CD4-positive, alpha-beta T cell treated with Interleukin-6 at 100 ng/mL for 8 hours (primary cell): ENCODE results near the gene ADAM17.
"Not testable (repeated sequence)": the region's sequence is repeated elsewhere in the genome, so short reads cannot be mapped to it uniquely, and the experiment has no call there.

ENCODE experiments used
- DNase-seq: peaks from one replicate; pipeline ENCODE4 v3.0.0-alpha.2; 2020; ENCODE audit warnings: mixed read lengths, low spot score

The ADAM17 gene

GRCh38 chr2:9555297-9556120, at the start of gene ADAM17:
TSS of gene ADAM17 (minus strand) at chr2:9555830. CDS start at chr2:9555605, 225 bp downstream.
- DNase-seq: peak; percentile 83

DNA sequence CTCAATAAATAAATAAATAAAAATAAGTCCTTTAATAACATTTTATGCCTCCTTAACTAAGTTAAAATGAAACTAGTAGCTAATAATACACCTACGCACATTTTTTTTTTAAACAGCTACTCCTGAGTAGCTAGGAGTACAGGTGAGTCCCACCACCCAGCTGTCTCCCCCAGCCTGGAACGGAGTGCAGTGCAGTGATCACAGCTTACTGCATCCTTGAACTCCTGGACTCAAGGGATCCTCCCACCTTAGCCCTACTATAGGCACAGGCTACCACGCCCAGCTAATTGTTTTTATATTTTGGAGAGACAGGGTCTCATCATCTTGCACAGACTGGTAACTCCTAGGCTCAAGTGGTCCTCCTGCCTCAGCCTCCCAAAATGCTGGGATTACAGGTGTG, 46.8 kb upstream of the ADAM17 start:
- DNase-seq: no peak

- no peak for DNase-seq
Measured at GRCh38 chr2:9601397-9601796, 45.8 kb upstream of the ADAM17 start.

GRCh38 chr2:9599430-9599829, 43.8 kb upstream of the ADAM17 start:
- DNase-seq: no peak

DNA sequence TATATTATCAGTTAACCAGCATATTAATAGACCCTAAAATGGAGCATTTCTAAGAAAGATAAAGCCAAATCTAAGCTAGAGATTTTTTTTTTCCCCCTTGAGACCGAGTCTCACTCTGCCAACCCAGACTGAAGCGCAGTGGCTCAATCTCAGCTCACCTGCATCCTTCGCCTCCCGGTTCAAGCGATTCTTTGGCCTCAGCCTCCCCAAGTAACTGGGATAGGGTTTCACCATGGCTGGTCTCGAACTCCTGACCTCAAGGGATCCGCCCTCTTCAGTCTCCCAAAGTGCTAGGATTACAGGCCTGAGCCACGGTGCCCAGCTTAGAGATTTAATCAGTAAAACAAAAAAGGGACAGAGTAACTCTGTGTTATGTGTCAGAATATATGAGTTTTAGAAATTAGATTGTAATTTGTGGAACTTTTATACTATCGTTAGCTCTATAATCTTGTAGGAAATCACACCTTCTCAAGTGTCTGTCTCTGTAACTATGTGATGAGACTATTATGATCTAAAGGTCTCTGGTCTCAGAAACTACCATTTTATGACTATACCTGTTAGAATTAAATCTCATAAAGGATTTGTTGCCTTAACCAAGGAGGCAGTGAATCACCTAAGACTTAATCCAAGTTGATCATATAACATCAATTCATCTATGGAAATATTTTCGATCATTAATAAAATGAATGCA, 41.1 kb upstream of the ADAM17 start:
- no peak for DNase-seq

GRCh38 chr2:9595746-9596145, 40.1 kb upstream of the ADAM17 start:
- DNase-seq: no peak

- DNase-seq: not testable (repeated sequence)
Measured at GRCh38 chr2:9595256-9595655, 39.6 kb upstream of the ADAM17 start.

DNA sequence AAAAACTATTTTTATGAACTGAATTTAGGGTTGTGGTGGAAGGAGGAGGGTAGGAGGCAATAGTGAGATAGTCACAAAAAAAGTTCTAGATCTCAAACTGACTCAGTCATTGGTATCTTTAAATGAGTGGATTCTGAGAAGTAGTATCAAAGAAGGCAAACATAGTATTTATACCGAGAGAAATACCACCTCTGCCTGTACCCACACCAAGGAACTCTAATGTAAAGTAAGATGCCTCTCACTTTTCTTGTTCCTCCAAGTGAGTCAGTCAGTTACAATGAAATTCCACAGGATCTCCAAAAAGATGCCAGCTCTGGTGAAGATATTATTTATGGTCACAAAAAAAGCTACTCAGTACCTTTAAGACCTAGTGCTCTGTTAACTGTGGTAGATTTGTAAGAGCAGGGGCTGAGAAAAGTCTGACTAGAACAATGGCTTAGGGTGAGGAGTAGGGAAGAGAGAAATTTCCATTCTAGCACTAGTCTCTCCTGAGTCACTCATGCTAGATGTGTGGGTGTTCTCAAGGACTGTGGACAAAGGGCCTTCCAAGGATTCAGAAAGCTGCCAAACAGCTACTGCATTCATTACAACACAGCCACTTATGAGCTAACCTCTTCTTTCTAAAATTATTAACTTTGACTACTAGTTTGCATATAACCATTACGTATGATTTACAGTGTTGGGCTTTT, 38.9 kb upstream of the ADAM17 start:
- no peak for DNase-seq

DNA sequence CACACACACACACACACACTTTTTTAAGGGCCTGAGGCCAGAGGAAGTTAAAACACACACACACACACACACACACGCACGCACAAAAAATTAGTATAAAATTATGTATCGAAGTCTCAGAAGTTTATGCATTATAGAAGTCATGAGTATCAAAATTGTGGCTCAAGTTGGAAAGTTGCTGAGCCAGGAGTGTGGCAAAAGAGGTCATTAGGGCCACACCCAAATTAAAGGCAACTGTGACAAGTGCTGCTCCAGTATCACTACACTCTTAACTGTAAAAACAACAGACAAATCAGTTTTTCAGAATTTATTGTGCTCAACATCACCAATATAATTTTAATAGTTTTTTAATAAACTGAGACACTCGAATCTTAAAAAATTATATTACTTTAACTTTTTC, 38.3 kb upstream of the ADAM17 start:
- no peak for DNase-seq

DNA sequence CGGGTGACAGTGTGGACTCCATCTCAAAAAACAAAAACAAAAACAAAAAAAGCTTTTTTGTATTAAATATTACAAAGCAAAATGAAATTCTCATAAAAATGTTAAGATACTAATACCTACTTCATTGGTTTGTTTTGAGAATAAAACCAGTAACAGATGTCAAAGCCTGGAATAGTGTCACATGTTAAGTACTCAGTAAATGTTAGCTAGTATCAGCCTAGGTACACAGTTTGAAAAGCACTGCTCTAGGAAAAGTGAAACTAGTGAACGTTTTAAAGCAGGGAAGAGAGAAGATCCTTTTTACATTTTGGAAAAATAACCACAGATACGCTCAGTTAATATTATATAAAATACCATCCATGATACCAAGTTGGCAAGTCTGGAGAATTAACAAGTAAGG, 37.1 kb upstream of the ADAM17 start:
- DNase-seq: no peak

- DNase-seq: no peak
Measured at GRCh38 chr2:9590641-9591040, 35.0 kb upstream of the ADAM17 start.

DNA sequence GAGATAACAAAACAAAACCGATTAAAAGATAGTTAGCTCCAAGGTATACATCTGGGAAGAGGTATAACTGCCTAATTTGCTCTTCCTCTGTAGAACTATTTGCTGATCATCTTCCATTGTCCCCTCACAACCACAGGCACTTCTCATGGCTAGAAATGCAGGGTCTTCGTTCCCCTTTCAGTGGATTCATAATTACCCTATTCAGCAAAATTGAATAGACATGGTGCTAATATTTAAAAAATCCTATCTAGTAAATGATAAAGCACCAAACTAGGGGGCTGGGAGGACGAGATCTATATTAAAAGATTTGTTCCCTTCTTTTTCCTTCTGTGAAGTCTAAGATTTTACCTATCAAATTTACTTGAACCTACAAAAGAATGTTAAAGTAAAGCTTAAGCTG, 30.8 kb upstream of the ADAM17 start:
- no peak for DNase-seq

- DNase-seq: no peak
Measured at GRCh38 chr2:9585486-9585885, 29.9 kb upstream of the ADAM17 start.

DNA sequence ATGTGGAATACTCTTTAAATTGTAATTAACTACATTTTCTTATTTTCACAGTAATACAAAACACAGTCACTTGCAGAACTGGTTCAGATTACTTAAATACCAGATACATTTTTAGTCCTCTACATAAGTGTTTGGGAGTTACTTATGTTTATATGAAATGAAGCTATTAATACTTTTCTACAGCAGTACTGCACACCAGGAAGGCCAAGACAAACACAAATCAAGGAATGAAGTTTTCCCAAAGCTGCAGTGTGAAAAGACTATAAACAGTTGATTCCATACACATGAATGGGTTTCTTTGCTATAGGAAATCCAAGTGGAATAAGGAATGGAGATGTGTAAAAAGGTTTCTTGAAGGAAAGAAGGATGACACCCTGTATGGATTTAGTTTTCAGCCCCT, 29.3 kb upstream of the ADAM17 start:
- DNase-seq: not testable (repeated sequence)

GRCh38 chr2:9582624-9583023, 27.0 kb upstream of the ADAM17 start:
- DNase-seq: no peak

- DNase-seq: no peak
Measured at GRCh38 chr2:9578467-9579235, 23.0 kb upstream of the ADAM17 start.

- DNase-seq: no peak
Measured at GRCh38 chr2:9574331-9574730, 18.7 kb upstream of the ADAM17 start.

DNA sequence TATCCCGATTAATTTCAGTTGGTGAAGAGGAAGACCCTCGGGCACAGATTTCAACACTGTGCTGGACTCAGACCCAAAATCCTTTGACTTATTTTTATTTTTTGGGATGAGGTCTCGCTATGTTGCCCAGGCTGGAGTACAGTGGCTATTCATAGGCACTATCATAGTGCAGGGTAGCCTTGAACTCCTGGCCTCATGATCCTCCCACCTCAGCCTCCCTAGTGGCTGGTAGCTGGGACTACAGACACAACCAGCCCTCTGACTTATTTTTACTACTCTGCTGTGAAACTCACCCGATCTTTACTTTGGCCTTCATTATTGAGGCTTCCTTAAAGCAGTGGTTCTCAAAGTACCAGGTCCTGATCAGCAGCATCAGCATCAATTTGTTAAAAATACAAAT, 18.2 kb upstream of the ADAM17 start:
- DNase-seq: no peak

DNA sequence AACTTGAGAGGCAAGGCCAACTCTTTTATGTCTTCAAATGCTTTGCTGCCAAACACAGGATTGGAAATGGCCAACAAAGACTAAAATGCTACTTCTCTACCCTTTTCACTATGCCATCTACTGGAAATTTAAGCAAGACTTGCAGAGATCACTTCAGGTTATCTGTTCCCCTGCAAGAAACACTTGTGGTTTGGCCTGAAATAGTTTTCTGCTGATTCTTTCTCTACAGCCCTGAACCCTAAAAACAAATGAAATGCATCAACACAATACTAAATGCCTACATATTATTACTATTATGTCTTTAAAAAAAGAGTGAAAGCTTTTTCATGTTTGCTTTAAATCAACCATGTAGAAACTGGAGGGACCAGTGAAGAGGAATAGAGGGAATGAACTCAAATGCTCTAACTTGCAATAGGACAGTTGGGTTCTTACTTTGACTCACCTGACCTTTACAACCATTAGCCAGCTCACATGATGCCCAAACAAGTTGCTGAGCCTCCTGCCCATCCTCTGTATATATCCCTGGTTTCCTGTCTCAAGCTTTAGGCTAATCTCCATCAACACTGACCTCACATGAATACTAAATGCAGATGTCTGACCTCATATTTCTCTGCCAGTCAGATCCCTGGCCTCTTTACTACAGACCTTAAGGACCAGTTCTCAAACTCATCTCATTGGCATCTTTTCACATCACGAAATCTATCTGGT, 17.5 kb upstream of the ADAM17 start:
- DNase-seq: no peak

DNA sequence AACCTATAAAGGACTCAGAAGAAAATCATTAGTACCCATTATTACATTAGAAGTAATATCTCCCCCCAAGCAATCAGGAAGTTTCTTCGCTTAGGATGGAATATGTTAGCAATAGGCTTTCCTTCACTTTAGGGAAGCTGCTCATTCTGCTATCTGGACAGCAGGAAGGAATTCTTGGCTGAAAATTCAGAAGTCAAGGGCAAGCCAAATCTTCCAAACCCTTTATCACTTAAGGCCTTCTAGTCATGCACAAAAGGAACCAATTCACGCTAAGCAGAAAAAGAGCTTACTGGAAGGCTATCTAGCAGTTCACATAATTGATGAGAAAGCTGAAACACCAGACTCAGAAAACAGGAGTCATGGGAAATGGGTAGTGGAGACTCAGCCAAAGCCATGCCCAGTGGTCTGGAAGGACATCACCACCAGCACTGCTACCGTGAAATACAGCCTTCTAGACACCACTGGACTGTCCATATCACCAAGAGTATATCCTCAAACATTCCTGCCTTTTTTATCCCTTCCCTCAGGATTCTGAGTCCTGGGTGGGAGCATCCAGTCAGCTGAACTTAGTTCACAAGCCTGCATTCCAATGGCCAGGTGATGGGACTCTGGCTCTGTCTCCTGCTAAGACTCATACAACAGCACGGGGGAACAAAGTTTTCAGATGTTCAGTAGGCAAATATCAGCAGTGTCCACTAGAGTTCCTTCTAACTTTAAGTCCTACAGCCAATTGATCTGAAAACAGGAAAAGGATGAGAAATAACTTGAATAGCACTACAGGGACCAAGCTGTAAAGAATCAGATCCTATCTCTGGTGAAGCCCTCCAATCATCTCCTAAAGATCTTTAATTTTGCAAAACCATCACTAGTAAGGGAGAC, 14.8 kb upstream of the ADAM17 start:
- DNase-seq: no peak
